Dedifferentiated amniotic fluid mesenchymal stem cell (primary cell): Measurements from ENCODE around the gene NDST1.
A peak's percentile ranks its signal among the peaks of the same experiment; 100 is the strongest.

Source experiments
- DNase-seq: peaks from one replicate; pipeline ENCODE4 v3.0.0-alpha.2; 2016; ENCODE audit errors: extremely low spot score

NDST1 gene

DNA sequence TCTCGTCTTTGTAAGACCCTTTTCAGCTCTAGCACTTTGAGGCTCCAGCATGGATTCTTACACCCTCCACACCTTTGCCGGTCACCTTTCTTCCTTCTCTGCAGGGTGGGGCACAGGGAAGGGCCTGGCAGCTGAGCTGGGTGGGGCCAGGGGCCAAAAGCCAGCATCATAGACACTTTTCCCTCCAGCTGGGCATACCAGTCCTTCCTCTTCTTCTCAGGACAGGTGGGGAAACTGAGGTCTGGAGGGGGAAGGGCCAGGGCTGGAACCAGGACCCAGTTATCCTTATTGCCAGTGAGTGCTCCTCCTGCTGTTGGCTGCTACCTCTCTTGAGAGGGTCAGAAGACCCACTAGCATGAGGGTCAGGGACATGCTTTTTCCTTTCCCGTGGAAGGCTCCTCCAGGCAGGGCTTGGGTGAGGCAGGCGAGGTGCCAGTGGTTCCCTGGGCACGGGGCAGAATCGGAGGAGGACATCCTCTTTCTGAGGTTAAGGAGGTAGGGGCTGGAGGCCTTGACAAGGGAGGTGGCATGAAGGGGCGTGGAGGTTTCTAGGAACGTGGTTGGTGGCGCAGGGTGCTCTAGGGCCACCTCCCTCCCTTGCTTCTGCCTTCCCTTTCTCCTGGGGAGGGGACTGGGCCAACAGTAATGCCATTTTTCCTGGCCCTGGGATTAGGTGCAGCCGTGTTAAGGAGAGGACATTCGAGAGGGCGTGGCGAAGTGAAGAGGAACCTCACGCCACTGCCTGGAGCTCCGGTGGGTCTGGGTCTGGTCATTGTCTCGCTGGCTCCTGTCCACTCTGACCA is at the start of gene NDST1:
Gene NDST1, plus strand, starts transcription at position 658 of the 803 bp plus-strand sequence. CDS start 13,124 bp downstream, outside the sequence.
- no peak for DNase-seq

DNA sequence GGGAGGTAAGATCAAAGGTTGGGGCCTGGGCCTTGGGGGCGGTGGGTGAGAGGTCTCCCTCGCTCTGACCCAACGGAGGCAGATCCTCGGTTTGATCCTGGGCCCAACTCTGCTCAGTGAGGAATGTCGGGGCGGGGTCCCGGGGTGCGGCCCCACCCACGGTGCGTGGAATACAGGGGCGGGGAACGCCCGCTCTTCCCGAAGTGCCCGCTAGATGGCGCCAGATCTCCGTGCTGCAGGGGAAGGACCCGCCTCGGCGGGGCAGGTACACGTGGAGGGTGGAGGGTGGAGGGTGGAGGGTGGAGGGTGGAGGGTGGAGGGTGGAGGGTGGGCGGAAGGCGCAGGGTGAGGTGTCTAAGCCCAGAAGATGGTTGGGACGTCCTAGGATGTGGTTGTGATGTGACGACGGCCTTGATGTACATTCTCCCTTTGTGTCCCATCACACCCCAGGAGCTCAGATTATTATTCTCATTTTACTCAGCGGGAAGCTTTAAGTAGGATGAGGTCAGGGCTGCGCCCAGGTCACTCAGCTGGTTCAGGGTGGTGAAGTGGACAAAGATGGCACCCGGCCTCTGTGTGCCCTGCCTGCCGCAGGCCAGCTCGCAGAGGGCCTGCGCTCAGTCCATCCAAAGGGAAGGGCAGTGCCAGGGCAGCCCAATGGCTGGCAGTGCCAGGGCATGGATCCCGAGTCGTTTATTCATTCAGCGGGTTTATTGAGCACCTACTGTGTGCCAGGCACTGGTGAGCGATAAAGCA is 49.0 kb upstream of the NDST1 start:
- peak; percentile 31 for DNase-seq

DNA sequence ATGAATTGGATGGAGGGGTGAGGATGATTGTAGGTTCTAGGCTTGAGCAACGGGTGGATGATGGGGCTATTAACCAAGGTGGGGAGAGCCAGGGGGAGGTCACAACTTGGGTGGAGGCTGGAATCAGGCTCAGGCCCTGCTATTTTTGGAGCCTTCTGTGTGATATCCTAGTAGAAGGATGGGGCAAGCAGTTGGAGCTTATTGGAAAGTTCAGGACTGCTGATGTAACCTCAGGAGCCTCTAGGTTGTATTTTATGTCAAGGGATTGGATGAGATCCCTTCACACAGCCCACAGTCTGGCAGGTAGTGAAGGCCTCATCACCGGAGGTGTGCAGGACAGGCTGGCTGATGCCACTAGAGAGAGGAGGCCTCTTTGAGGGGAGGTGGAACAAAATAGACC is 47.1 kb upstream of the NDST1 start:
- no peak for DNase-seq

DNA sequence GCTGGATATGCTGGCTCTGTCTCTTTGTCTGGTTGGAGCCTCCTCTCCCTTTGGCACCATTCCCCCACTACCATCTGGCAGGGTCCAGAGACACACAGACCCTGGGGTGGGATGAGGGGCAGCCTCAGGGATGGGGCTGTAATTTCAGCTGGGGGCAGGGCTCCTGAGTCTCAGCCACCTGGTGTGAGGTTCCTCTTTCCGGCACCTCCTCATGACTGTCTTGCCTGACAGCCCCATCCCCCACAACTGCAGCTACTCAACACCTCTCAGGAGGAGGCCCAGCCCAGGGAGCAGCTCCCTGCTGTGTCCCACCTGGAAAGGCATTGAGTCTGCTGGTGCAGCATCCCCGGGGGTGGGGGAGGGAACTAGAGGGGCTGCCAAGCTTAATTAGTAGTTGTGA is 46.7 kb upstream of the NDST1 start:
- DNase-seq: no peak

DNA sequence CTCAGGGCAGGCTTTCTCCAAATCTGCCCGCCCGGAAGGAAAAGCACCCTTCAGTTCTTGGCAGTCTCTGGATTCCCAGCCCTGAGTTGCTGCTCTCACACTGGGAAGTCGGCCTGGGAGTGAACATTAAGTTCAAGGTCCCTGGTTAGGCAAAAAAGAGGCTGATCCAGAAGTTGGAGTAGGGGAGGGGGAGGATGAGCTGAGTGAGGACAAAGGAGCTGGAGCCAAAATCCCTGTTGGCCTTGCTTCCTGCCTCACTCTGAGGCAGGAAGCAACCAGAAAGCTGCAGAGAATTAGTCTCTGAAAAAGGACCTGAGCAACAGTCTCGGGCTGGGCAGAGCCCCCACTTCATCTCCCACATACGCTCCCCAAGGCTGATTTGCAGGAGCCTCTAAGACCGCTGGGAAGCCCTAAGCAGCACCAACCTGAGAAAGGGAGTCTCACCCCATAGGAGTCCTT is 43.3 kb upstream of the NDST1 start:
- DNase-seq: no peak

DNA sequence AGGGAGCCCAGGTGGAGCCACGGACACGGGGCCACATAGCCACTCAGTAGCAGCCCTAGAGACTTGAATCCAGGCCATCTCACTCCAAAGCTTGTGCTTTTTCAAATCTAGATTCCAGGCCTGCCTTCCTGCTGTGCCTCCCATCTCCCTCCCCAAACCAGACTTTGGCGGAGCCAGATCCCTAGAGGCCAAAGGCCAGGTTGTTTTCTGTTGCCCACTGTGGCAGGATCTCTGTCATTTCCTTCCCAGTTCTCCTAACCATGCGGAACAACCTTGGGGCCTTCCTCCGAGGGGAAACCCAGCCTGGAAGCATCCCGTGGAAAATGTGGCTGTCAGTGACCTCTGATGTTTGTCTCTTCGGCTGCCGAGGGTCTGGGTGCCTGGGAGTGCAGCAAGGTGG is 42.0 kb upstream of the NDST1 start:
- no peak for DNase-seq

DNA sequence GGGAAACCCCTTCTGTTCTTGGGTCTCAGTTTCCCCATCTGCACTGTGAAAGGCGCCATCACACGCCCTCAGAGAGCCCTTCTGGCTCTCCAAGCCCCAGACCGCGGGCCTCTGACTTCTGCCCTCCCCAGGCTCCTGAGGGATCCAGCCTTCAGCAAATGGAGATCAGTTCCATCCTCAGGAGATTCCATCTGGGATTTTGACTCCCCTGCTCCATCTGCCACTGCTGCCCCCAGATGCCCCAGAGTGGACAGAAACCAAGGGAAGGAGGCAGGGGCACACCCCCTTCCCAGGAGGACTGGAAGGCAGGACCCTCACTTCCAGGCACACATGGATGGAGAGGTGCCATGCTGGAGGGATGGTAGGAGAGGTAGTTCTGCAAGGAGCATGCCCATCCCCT is 39.7 kb upstream of the NDST1 start:
- DNase-seq: no peak

DNA sequence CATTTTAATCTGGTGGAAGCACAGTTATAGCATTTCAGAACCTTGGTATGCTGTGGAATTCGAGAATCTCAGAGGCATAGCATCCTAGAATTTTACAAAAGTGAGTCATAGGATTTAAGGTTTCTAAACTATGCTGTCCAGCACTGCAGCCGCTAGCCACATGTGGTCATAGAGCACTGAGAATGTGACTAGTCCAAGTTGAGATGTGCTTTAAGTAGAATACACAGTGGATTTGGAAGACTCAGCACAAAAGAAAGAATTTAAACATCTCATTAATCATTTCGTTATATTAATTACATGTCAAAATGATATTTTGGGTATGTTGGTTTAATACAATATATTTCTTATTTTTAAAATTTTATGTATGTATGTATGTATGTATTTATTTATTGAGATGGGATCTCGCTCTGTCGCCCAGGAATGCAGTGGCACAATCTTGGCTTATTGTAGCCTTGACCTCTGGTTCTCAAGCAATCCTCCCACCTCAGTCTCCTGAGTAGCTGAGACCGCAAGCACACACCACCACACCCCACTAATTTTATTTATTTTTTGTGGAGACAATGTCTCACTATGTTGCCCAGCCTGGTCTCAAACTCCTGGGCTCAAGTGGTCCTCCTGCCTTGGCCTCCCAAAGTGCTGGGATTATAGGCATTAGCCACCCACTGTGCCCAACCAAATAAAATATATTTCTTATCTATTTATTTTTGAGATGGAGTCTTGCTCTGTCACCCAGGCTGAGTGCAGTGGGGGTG is 38.0 kb upstream of the NDST1 start:
- DNase-seq: peak; percentile 96

DNA sequence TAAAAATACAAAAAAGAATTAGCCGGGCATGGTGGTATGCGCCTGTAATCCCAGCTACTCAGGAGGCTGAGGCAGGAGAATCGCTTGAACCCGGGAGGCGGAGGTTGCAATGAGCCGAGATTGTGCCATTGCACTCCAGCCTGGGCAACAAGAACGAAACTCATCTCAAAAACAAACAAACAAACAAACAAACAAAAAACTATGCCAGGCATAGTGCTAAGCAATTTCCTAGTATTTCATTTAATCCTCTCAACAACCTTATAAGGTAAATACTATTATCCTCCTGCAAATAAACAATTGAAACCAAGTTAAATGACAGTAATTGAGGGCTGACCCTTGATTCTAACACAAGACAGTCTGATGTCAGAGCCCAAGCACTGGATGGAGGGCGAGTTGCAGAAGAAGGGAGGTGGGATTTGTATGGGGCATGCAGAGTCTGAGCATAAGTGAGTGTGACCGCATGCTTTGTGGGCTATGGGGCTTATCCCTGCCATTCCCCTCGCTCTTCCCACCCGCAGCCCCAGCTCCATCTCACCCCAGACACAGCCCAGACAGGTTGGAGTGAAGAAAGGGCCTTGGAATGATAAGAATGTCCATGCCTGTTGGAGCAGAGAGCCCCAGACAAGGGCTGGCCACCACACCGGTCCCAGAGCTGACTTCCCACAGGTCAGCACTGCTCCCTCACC is 34.1 kb upstream of the NDST1 start:
- peak; percentile 14 for DNase-seq

DNA sequence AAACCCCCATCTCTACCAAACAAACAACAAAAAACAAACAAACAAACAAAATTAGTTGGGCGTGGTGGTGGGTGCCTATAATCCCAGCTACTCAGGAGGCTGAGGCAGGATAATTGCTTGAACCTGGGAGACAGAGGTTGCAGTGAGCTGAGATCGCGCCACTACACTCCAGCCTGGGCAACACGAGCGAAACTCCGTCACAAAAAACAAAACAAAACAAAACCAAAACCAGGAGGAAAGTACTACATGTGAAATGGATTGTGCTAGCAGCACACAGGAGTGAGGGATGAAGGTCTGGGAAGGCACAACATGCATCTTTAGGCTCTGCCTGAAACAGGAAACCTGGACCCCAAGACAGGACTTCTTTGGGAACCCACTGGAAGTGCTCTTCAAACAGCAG is 31.4 kb upstream of the NDST1 start:
- peak; percentile 5 for DNase-seq

DNA sequence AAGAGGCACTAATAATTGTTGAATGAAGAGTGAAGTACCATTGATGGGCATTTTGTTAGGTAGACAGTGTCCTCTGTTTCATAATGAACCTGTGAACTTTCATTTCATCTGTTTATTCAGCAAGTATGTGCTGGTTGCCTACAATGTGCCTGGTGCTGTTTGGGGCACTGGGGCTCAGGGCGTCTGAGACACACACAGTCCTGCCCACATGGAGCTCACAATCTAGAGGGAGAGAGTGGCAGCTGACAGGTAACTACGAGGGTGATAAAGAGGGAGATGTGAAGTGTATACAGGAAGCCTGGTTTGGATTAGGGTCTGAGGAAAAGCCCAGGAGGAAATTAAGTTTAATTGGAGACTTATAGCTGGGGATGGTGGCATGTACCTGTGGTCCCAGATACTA is 28.5 kb upstream of the NDST1 start:
- no peak for DNase-seq

DNA sequence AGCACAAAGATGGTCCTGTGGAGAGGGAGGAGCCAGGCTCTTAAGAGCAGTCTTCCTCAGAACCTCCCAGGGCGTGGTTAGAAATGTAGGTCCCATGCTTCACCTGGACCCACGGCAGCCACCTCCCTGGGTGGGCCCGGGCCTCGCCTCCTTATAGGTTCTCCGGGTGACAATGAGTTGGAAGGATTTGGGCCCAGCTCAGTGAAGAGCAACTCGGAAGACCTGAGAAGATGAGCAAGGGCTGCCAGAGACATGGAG is 26.3 kb upstream of the NDST1 start:
- no peak for DNase-seq

DNA sequence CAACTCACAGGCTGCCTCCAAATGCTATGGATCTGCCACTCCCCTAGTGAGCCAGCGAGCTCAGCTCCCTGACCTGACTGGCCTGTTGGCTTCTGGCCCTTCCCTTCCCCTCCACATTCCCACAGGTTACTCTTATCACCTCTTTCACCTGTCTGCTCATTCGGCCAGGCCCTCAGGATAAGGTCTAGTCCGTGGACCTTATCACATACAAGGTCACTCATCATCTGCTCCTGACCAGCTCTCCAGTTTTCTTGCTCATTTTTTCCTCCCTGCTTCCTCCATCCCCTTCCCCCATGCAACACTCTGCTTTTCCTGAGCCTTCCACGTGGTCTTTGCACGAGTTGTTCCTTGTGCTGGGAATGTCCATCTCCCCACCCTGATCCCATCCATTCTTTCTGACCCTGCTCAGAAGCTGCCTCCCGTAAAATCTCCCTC is 25.9 kb upstream of the NDST1 start:
- no peak for DNase-seq

DNA sequence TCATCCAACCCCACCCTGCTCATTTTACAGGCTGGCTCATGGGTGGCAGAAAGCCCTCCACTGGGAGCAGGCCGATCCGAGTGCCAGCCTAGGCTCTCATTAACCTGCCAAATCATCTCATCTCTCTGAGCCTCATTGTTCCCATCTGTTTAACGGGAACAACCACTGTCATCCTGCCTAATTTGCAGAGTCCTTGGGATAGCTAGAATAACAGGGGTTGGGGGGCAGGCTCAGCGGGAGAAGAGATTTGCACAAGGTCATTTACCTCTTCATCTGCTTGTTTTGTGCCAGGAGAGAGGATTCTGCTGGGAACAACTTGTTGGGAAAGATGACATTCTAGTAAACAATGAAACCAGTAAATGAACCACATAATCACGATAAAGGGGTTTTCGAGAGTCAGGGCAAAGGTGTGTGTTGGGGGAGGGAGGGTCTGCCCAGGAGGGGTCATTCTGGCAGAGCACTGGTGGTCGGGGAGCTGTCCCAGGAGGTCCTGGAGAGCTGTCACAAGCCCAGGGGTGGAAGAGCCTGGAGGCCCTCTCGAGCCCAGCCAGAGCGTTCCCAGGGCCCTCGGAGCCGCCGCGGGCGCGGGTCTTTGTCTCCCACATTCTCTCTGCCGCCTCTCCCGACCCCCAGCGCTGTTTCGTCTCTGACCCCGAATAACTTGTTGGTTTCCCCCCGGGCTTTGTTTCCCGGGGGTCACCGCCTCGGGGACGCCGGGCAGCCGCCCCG is 22.8 kb upstream of the NDST1 start:
- DNase-seq: no peak

DNA sequence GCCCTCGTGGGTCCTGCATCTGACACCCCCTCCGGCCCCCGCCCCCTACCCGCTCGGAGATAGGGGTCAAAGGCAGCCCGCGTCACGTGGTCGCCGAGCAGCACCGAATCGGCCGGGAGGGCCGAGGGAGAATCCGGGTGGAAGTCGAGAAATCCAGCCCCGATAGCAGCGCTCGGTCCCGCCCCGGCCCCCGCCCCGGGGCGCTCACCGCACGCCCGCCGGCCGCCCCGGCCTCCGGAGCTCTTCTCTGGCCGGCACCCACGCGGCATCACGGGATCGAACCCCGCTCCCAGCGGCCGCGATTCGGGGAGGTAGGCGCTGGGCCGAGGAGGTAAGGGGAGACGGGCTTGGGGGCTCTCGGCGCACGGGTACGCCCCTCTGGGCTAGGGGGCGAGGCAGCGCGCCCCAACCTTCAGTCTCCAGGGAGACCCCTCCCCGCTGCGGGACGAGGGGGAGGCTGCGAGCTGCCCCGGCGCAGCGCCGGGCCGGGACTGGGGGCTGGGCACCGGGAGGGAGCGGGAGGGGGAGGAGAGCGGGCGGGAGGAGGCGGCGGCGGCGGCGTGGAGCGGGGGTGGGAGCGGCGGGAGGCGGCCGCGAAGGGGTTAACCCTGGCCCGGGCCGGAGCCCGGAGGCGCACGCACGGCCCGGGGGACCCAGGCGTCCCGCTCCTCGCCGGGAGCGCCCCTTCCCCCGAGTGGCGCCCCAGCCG is 22.1 kb upstream of the NDST1 start:
- no peak for DNase-seq

DNA sequence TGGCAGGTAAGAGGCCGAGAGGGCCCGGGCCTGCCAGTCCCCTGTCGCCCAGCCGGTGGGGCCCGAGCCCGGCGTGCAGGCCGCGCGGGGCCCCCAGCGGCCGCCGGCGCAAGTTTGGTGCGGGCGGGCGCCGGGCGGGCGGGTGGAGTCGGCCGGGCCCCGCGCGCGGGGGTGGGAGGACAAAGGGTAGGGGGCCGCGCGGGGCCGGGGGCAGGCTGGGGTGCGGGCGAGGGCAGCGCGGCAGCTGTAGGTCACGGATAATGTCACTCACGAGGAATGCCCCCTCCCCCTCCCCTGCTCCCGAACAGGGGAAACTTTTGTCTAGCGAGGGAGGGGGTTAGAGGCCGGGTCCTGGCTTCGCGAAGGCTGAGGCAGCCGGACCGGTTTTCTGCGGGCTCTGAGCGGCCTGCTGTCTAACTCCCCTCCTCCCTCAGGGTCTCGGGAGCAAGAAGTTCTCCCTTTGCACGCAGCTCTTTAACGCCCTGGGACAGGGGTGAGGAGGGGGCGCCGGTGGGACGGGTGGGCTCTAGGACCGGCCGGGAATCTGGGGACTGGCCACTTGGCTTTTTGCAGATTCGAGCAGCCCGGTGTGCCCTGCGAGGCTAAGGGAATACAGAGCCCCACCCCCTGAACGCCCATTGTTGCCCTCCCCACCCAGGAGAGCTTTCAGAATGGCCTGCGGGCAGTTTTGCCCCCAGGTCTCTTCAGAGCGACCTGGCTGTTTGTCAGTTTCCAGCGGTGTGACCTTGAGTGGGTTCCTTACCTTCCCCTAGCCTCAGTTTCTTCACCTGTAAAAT is 21.3 kb upstream of the NDST1 start:
- DNase-seq: no peak

DNA sequence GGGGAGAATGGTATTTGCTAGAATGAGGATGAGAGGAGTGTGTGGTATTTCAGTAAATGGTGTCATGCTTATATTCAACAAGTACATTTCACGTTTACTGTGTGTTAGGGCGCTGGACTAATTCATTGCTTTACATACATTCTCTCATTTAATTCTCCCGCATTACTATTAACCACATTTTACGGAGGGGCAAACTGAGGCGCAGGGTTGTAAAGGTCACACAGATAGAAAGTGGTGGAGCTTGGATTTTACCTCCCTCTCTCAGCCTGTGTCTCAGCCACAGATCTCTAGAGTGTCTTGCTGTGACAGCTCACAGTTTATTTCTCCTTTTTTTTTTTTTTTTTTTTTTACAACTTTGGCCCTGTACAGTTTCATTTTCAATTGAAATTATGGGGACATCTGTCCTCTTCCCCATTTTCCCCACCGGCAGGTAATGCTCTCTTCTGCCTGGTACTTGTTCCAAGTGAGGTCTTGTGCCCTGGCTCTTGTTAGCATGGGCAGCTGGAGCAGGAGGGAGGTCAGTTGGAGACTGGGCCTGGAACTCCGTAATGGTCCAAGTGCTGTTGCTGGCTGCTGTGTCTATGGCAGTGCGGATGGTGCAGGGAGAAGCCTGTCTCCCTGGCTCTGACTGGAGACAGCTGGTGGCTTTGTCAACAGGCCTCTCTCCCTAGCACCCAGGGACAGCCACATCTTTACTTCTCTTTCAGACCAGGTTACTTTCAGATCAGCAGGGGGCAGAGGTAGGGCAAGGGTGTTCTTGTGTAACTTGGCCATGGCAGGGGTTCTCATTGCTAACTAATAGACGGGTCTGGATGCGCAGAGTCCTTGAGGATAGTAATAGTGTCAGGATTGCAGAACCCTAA is 20.5 kb upstream of the NDST1 start:
- no peak for DNase-seq

DNA sequence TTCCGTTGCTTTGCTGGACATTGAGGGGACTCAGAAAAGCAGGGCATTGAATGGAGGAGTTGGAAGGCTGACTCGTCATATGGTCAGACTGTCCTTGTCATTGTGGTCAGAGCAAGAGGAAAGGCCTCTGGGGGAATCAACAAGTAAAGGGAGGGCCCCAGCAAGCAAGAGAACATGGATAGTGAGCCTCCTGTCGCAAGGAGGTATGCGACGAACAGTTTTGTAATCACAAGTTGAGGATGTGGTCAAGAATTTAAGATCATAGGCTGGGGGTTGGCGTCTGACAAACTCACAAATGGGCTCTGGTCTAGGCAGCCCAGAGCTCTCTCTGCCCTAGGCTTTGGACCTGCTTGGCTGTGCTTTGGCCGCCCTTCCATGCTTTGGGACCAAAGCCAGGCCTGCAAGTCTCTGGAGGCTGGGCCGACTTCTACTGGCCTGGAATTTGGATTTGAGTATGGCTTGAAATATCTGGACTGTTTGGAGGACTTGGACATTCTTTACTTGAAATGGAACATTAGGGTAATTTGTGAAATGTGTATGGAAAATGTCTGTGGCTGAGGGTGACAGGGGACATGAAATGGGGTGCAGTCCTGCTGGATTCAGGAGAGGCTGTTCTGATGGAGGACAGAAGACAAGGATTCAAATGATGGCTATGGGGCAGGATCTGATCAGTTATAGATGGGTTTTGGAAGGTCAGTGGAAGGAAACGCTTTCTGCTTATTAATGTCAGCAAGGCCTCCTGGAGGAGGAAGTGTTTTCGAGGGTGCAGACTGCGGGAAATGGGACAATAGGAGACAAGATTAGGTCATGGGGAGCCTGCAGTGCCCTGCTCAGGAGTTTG is 19.2 kb upstream of the NDST1 start:
- DNase-seq: peak; percentile 56
